ENCODE results near the gene GPC6.

DNA sequence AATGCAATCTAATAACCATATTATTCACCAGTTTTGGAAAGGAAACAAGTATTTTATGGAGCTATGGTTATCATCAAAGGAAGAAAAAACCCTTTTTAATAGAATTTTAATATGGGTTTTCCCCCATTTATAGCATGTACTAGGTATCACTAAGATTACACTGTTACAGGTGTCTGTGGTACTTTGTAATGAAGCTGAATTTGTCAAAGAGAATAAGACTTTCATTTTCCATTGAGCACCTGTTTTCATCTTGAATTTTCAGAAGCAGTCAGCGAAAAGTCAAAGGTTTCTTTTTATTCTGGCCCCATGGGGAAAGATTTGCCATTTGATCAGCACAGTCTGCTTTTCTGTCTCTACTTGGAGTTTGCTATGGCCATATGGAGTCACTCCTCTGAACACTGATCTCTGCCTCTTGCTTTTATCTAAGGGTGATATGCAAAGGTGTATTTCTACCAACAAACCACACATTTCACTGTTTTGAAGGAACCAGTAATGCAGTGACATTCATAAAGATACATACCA is 662.9 kb downstream of the GPC6 start:
- TF ChIP-seq, protein P1, sequence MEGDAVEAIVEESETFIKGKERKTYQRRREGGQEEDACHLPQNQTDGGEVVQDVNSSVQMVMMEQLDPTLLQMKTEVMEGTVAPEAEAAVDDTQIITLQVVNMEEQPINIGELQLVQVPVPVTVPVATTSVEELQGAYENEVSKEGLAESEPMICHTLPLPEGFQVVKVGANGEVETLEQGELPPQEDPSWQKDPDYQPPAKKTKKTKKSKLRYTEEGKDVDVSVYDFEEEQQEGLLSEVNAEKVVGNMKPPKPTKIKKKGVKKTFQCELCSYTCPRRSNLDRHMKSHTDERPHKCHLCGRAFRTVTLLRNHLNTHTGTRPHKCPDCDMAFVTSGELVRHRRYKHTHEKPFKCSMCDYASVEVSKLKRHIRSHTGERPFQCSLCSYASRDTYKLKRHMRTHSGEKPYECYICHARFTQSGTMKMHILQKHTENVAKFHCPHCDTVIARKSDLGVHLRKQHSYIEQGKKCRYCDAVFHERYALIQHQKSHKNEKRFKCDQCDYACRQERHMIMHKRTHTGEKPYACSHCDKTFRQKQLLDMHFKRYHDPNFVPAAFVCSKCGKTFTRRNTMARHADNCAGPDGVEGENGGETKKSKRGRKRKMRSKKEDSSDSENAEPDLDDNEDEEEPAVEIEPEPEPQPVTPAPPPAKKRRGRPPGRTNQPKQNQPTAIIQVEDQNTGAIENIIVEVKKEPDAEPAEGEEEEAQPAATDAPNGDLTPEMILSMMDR (IDR thresholded peaks at IDR 0.05; ENCODE audit: insufficient read depth, low read length): no peak
- no peak for TF ChIP-seq GABPA (IDR thresholded peaks at IDR 0.05; ENCODE audit: low read depth)
- TF ChIP-seq, protein P2, sequence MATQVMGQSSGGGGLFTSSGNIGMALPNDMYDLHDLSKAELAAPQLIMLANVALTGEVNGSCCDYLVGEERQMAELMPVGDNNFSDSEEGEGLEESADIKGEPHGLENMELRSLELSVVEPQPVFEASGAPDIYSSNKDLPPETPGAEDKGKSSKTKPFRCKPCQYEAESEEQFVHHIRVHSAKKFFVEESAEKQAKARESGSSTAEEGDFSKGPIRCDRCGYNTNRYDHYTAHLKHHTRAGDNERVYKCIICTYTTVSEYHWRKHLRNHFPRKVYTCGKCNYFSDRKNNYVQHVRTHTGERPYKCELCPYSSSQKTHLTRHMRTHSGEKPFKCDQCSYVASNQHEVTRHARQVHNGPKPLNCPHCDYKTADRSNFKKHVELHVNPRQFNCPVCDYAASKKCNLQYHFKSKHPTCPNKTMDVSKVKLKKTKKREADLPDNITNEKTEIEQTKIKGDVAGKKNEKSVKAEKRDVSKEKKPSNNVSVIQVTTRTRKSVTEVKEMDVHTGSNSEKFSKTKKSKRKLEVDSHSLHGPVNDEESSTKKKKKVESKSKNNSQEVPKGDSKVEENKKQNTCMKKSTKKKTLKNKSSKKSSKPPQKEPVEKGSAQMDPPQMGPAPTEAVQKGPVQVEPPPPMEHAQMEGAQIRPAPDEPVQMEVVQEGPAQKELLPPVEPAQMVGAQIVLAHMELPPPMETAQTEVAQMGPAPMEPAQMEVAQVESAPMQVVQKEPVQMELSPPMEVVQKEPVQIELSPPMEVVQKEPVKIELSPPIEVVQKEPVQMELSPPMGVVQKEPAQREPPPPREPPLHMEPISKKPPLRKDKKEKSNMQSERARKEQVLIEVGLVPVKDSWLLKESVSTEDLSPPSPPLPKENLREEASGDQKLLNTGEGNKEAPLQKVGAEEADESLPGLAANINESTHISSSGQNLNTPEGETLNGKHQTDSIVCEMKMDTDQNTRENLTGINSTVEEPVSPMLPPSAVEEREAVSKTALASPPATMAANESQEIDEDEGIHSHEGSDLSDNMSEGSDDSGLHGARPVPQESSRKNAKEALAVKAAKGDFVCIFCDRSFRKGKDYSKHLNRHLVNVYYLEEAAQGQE (IDR thresholded peaks at IDR 0.05; ENCODE audit: insufficient replicate concordance, low read depth): no peak

Data from HL-60 (cell line).